IMR-90 (cell line): Measurements from ENCODE around the gene CLEC19A. TPM values are rescaled to one million over a fixed set of nuclear protein-coding genes. Genes with fewer than 3 reads are reported as not detected.

Source experiments
- ATAC-seq: fragments of 200-7000 bp; cut with Tn5 transposase; 2 replicates; pipeline ENCODE4 v1.9.1; 2020; ENCODE audit warnings: low read depth, mild to moderate bottlenecking, moderate library complexity
- BruUV-seq: library from RNA; stranded (reverse); fragments of 400-500 nt; replicated peaks from 2 replicates; lab custom pipeline; 2021; lab: Mats Ljungman, UMichigan
- CTCF ChIA-PET: fragments of 300-600 bp; formaldehyde crosslinking; extraction: SDS; loops from one replicate; lab custom pipeline; 2021; ENCODE audit warnings: antibody characterized with exemption; lab: Yijun Ruan, JAX
- POLR2A ChIA-PET: fragments of 300-600 bp; sonication (Branson Sonifier 250); formaldehyde crosslinking; loops from one replicate; lab custom pipeline; 2022; ENCODE audit warnings: antibody characterized with exemption; ENCODE audit not compliant: unreplicated experiment; lab: Charles Lee
- DNase-seq: peaks from one replicate; pipeline ENCODE4 v3.0.0; 2013
- H2AFZ ChIP-seq: replicated peaks from 2 replicates; pipeline ENCODE3; 2013; ENCODE audit warnings: low read length, mild to moderate bottlenecking; ENCODE audit not compliant: poor library complexity
- H2AK5ac ChIP-seq: 2 replicates; pipeline ENCODE4 v1.6.1; 2013; ENCODE audit warnings: low read depth, low read length, inconsistent platforms
- H2AK9ac ChIP-seq: replicated peaks from 2 replicates; pipeline ENCODE3; 2013; ENCODE audit warnings: mild to moderate bottlenecking, low read depth, low read length, moderate library complexity; ENCODE audit not compliant: poor library complexity
- H2BK120ac ChIP-seq: 2 replicates; pipeline ENCODE4 v1.6.1; 2013; ENCODE audit warnings: low read depth, low read length, inconsistent platforms
- H2BK15ac ChIP-seq: 3 replicates; pipeline ENCODE4 v1.6.1; 2013; ENCODE audit warnings: low read depth, low read length, inconsistent platforms
- H2BK20ac ChIP-seq: 2 replicates; pipeline ENCODE4 v1.6.1; 2013; ENCODE audit warnings: low read depth, mild to moderate bottlenecking, inconsistent platforms, low read length, moderate library complexity
- H2BK5ac ChIP-seq: 2 replicates; pipeline ENCODE4 v1.6.1; 2013; ENCODE audit warnings: mild to moderate bottlenecking, low read depth, low read length, inconsistent platforms; ENCODE audit not compliant: poor library complexity, severe bottlenecking
- H3K14ac ChIP-seq: replicated peaks from 2 replicates; pipeline ENCODE4 v1.6.1; 2013; ENCODE audit warnings: low read depth, low read length, inconsistent platforms
- H3K18ac ChIP-seq: 2 replicates; pipeline ENCODE4 v1.6.1; 2013; ENCODE audit warnings: low read depth, low read length, control low read depth
- H3K23ac ChIP-seq: 2 replicates; pipeline ENCODE4 v1.6.1; 2013; ENCODE audit warnings: low read depth, low read length, inconsistent platforms
- H3K27ac ChIP-seq: 2 replicates; pipeline ENCODE4 v1.5.1; 2013; ENCODE audit warnings: mild to moderate bottlenecking, control low read depth, low read length; ENCODE audit not compliant: insufficient read depth
- H3K27me3 ChIP-seq: 2 replicates; pipeline ENCODE4 v1.6.1; 2013; ENCODE audit warnings: low read length; ENCODE audit not compliant: control insufficient read depth, insufficient read depth
- H3K36me3 ChIP-seq: 2 replicates; pipeline ENCODE4 v1.6.1; 2013; ENCODE audit warnings: low read length, mixed read lengths; ENCODE audit not compliant: control insufficient read depth, insufficient read depth
- H3K4ac ChIP-seq: 2 replicates; pipeline ENCODE4 v1.6.1; 2013; ENCODE audit warnings: low read depth, low read length, inconsistent platforms
- H3K4me1 ChIP-seq: 2 replicates; pipeline ENCODE4 v1.6.1; 2013; ENCODE audit warnings: low read length, mixed read lengths; ENCODE audit not compliant: control insufficient read depth, insufficient read depth
- H3K4me2 ChIP-seq: 2 replicates; pipeline ENCODE4 v1.6.1; 2013; ENCODE audit warnings: low read depth, mild to moderate bottlenecking, control low read depth, low read length, moderate library complexity
- H3K4me3 ChIP-seq: 2 replicates; pipeline ENCODE4 v1.5.1; 2013; ENCODE audit warnings: low read depth, mild to moderate bottlenecking, control low read depth, low read length, moderate library complexity; ENCODE audit not compliant: insufficient read depth
- H3K56ac ChIP-seq: 2 replicates; pipeline ENCODE4 v1.6.1; 2013; ENCODE audit warnings: low read length, inconsistent platforms; ENCODE audit not compliant: insufficient read depth; ENCODE audit errors: extremely low read depth
- H3K79me1 ChIP-seq, 2 experiments: 2 replicates each; pipeline ENCODE4 v1.6.1; 2013; ENCODE audit warnings: low read length in 2 of 2, inconsistent platforms in 1 of 2, low read depth in 1 of 2
- H3K9ac ChIP-seq: 2 replicates; pipeline ENCODE4 v1.6.1; 2013; ENCODE audit warnings: low read depth, low read length, control low read depth
- H3K9me1 ChIP-seq: 2 replicates; pipeline ENCODE4 v1.6.1; 2013; ENCODE audit warnings: low read length, inconsistent platforms; ENCODE audit not compliant: insufficient read depth
- H3K9me3 ChIP-seq: 2 replicates; pipeline ENCODE4 v1.6.1; 2013; ENCODE audit warnings: low read length; ENCODE audit not compliant: control insufficient read depth, insufficient read depth
- H4K20me1 ChIP-seq: 2 replicates; pipeline ENCODE4 v1.6.1; 2013; ENCODE audit warnings: low read length, inconsistent platforms; ENCODE audit not compliant: insufficient read depth
- H4K5ac ChIP-seq: 2 replicates; pipeline ENCODE4 v1.6.1; 2013; ENCODE audit warnings: mild to moderate bottlenecking, low read depth, low read length, control low read depth
- H4K8ac ChIP-seq, 2 experiments: 2 replicates each; pipeline ENCODE4 v1.6.1; 2013; ENCODE audit warnings: low read depth in 2 of 2, low read length in 2 of 2, control low read depth in 1 of 2, inconsistent platforms in 1 of 2
- H4K91ac ChIP-seq: 2 replicates; pipeline ENCODE4 v1.6.1; 2013; ENCODE audit warnings: low read depth, low read length, inconsistent platforms; ENCODE audit not compliant: insufficient read depth
- CHD1 ChIP-seq: IDR thresholded peaks from 2 replicates; pipeline ENCODE4 v1.6.1; 2012; ENCODE audit warnings: low read depth, low read length, improper control_type of control experiment
- MAFK ChIP-seq: IDR thresholded peaks from 2 replicates; pipeline ENCODE4 v1.6.1; 2012; ENCODE audit warnings: low read depth, low read length, improper control_type of control experiment
- MAZ ChIP-seq: IDR thresholded peaks from 2 replicates; pipeline ENCODE4 v1.6.1; 2012; ENCODE audit warnings: low read depth, mild to moderate bottlenecking, low read length, improper control_type of control experiment, moderate library complexity, borderline replicate concordance
- MXI1 ChIP-seq: IDR thresholded peaks from 2 replicates; pipeline ENCODE4 v1.6.1; 2012; ENCODE audit warnings: low read depth, mild to moderate bottlenecking, low read length, moderate library complexity, borderline replicate concordance
- POLR2A ChIP-seq: IDR thresholded peaks from 2 replicates; pipeline ENCODE4 v1.6.1; 2012; ENCODE audit warnings: mild to moderate bottlenecking, low read depth, low read length
- RFX5 ChIP-seq: IDR thresholded peaks from 2 replicates; pipeline ENCODE4 v1.8.0; 2012; ENCODE audit warnings: low read depth, mild to moderate bottlenecking, low read length, moderate library complexity
- WGBS, 2 experiments: methylation state at CpG; one replicate each; pipeline versions ENCODE4 v1.1.5 to v1.1.7; 2013; ENCODE audit warnings: missing lambda C conversion rate in 2 of 2; ENCODE audit not compliant: insufficient read length in 1 of 2; ENCODE audit errors: extremely low coverage in 2 of 2; 5-methylcytosine and 5-hydroxymethylcytosine counted together
- dilution Hi-C: fragments of 300-500 bp; cut with HindIII; formaldehyde crosslinking; loops from one replicate; pipeline ENCODE4 v1.14.3; 2018; ENCODE audit warnings: low sequenced_read_pairs; ENCODE audit not compliant: unreplicated experiment
- in situ Hi-C: fragments of 300-500 bp; cut with MboI; formaldehyde crosslinking; loops from 3 replicates; pipeline ENCODE4 v1.14.3; 2019; ENCODE audit warnings: low sequenced_read_pairs, inconsistent platforms, mixed read lengths
- intact Hi-C: fragments of 100-400 bp; cut with micrococcal nuclease; formaldehyde crosslinking; loops from 2 replicates; pipeline ENCODE4 v1.10.0; 2022
- polyA plus RNA-seq, 3 experiments: library from polyadenylated mRNA; depleted of rRNA; stranded (reverse); fragments of >200 nt; gene quantifications; 2 replicates each; pipeline ENCODE4 v1.2.3, GENCODE V29; 2012; ENCODE audit warnings: low replicate concordance in 1 of 3
- total RNA-seq: library from RNA; depleted of rRNA; stranded (reverse); fragments of >200 nt; gene quantifications from 2 replicates; pipeline ENCODE4 v1.2.3, GENCODE V29; 2012
- TF ChIP-seq, protein P1 (sequence below): fragments of 150-350 bp; IDR thresholded peaks from 2 replicates; pipeline ENCODE4 v1.6.1; 2016; ENCODE audit warnings: low read depth, mild to moderate bottlenecking, low read length, moderate library complexity, borderline replicate concordance

Gene CLEC19A
- total and polyA plus RNA-seq, 2 of the 4 experiments (the other 2 are of a cell fraction) = not detected

DNA sequence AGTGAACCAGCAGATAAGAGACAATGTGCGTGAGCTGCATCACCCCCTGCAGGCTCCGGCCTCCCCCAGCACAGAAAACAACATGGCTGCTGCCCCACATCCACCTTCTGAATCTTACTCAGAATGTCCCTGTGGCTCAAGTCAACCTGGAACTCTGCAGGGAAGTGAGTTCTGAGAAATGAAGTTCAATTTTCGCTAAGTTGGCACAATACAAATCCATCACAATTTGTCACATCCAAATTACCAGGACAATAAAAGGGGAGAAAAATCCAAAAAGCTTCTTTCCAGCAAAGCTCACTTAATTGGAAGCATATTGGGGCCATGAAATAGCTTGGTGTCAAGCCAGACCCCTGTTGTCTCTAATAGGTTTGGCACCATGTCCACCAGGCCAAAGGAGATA is 38.1 kb downstream of the CLEC19A start:
- no peak overlapping the region for H2AK9ac ChIP-seq

More for the DNA sequence above, 38.1 kb downstream of the CLEC19A start:
- Histone ChIP-seq H2AFZ (no peak overlapping the region), H2BK120ac (no peak overlapping the region), H2BK5ac (no peak overlapping the region), H3K14ac (no peak overlapping the region), H3K9me3 (no peaks in the 10 kb centered on the region), H3K9ac (no peak overlapping the region), H3K4me3 (no peak overlapping the region), H3K9me1 (no peaks in the 10 kb centered on the region), H4K5ac (no peak overlapping the region), H3K4me2 (no peak overlapping the region), H2AK5ac (no peak overlapping the region), H3K27ac (no peak overlapping the region), H2BK15ac (no peak overlapping the region), H3K56ac (no peak overlapping the region), H4K20me1 (no peaks in the 10 kb centered on the region), H4K8ac (no peak overlapping the region), H3K79me1 (no peaks in the 10 kb centered on the region), H2BK20ac (no peak overlapping the region), H3K27me3 (no peaks in the 10 kb centered on the region), H3K4ac (no peak overlapping the region), H3K23ac (no peak overlapping the region), H4K91ac (no peak overlapping the region), H3K4me1 (no peaks in the 10 kb centered on the region), H3K36me3 (no peaks in the 10 kb centered on the region), H3K18ac (no peak overlapping the region)
- dilution Hi-C loops (no loop called here), intact Hi-C loops (no loop called here), in situ Hi-C loops (no loop called here)
- no peak for TF ChIP-seq MXI1
- no peak for TF ChIP-seq RFX5
- TF ChIP-seq, protein P1, sequence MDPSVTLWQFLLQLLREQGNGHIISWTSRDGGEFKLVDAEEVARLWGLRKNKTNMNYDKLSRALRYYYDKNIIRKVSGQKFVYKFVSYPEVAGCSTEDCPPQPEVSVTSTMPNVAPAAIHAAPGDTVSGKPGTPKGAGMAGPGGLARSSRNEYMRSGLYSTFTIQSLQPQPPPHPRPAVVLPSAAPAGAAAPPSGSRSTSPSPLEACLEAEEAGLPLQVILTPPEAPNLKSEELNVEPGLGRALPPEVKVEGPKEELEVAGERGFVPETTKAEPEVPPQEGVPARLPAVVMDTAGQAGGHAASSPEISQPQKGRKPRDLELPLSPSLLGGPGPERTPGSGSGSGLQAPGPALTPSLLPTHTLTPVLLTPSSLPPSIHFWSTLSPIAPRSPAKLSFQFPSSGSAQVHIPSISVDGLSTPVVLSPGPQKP = no peak
- no peak for TF ChIP-seq MAZ
- TF ChIP-seq MAFK = 0 out of 2 replicates have a peak, but pooled peaks have one; percentile 13
- TF ChIP-seq CHD1 = no peak
- TF ChIP-seq POLR2A = no peak
- BruUV-seq = no TSS peak
- ChIA-PET CTCF (no interaction called here), POLR2A (no interaction called here)
- no peak for ATAC-seq
- no peak for DNase-seq
- WGBS, 2 experiments = no CpG with 5 or more reads among the region's 3 CpGs
